Left ventricle myocardium inferior (tissue), 1 donor: ENCODE data around the gene DICER1. TPM values are rescaled to one million over a fixed set of nuclear protein-coding genes. Genes with fewer than 3 reads are reported as not detected.

ENCODE experiments used
- DNase-seq: peaks from one replicate; pipeline ENCODE4 v3.0.0-alpha.2; 2020
- H3K27ac ChIP-seq: fragments of 200-600 bp; replicated peaks from 2 replicates; pipeline ENCODE4 v1.8.0; 2021
- H3K27me3 ChIP-seq: fragments of 200-600 bp; 2 replicates; pipeline ENCODE4 v1.8.0; 2021; ENCODE audit warnings: low read depth
- H3K36me3 ChIP-seq: fragments of 200-600 bp; 2 replicates; pipeline ENCODE4 v1.8.0; 2021
- H3K4me1 ChIP-seq: fragments of 200-600 bp; 2 replicates; pipeline ENCODE4 v1.8.0; 2021
- H3K4me3 ChIP-seq: fragments of 200-600 bp; 2 replicates; pipeline ENCODE4 v1.8.0; 2021; ENCODE audit warnings: mild to moderate bottlenecking, moderate library complexity
- H3K9me3 ChIP-seq: fragments of 200-600 bp; replicated peaks from 2 replicates; pipeline ENCODE4 v1.8.0; 2021
- intact Hi-C: fragments of 100-400 bp; cut with micrococcal nuclease; formaldehyde crosslinking; loops from one replicate; pipeline ENCODE4 v1.11.0; 2022
- total RNA-seq: library from RNA; stranded (reverse); fragmentation: NEBNext Ultra II Directional; extraction: Animal tissue kit (Norgen Biotek cat#: 25700); gene quantifications from one replicate; pipeline ENCODE4 v1.2.1, GENCODE V29; 2021
- TF ChIP-seq, protein P1 (sequence below): fragments of 200-600 bp; IDR thresholded peaks from 2 replicates; pipeline ENCODE4 v1.8.0; 2021; ENCODE audit warnings: antibody characterized with exemption, mild to moderate bottlenecking, borderline replicate concordance
- donor health status: DM: no; HTN: yes; CAD: no; lungs with severe emphysema.

The DICER1 gene
- total RNA-seq, 1 donor from 2014 or later, result 22.1 TPM

DNA sequence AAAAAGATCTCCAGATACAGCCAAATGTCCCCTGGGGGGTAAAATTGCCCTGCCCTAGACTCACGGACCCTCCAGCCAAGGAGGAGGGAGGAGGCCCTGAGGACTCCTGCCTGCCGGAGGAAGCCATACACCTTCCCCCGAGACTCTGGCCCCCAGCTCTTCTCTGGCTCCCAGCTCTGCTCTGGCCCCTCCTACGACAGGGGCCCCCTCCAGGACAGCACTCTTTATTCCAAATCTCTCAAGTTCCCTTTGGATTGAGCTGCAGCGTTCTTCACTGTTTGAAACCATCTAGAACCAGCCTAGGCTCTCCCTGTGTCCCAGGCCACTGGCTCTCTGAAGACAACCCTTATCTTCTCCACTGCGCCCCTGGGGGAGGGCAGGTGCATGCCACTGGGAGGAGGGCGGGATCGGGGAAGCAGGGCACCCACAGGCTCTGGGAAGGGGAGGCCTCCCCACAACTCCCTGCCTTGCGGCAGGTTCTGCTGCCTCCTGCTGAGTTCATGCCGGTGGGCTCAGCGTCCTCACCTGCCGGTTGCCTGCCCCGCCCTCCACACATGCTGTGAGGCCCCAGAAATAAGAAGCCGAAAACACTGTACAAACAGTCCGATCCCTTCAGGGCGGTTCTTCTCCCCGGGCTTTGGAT lies 112.7 kb downstream of the DICER1 start:
- no peaks in the 10 kb centered on the region for H3K36me3 ChIP-seq
- no peaks in the 10 kb centered on the region for H3K4me1 ChIP-seq
- H3K27me3 ChIP-seq, result peaks cover 70% of the 10 kb centered on the region
- intact Hi-C loops, result no loop called here
- TF ChIP-seq, protein P1, sequence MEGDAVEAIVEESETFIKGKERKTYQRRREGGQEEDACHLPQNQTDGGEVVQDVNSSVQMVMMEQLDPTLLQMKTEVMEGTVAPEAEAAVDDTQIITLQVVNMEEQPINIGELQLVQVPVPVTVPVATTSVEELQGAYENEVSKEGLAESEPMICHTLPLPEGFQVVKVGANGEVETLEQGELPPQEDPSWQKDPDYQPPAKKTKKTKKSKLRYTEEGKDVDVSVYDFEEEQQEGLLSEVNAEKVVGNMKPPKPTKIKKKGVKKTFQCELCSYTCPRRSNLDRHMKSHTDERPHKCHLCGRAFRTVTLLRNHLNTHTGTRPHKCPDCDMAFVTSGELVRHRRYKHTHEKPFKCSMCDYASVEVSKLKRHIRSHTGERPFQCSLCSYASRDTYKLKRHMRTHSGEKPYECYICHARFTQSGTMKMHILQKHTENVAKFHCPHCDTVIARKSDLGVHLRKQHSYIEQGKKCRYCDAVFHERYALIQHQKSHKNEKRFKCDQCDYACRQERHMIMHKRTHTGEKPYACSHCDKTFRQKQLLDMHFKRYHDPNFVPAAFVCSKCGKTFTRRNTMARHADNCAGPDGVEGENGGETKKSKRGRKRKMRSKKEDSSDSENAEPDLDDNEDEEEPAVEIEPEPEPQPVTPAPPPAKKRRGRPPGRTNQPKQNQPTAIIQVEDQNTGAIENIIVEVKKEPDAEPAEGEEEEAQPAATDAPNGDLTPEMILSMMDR, result no peak
- no peaks in the 10 kb centered on the region for H3K9me3 ChIP-seq
- H3K4me3 ChIP-seq, result no peak overlapping the region
- no peak for DNase-seq
- H3K27ac ChIP-seq, result no peak overlapping the region

DNA sequence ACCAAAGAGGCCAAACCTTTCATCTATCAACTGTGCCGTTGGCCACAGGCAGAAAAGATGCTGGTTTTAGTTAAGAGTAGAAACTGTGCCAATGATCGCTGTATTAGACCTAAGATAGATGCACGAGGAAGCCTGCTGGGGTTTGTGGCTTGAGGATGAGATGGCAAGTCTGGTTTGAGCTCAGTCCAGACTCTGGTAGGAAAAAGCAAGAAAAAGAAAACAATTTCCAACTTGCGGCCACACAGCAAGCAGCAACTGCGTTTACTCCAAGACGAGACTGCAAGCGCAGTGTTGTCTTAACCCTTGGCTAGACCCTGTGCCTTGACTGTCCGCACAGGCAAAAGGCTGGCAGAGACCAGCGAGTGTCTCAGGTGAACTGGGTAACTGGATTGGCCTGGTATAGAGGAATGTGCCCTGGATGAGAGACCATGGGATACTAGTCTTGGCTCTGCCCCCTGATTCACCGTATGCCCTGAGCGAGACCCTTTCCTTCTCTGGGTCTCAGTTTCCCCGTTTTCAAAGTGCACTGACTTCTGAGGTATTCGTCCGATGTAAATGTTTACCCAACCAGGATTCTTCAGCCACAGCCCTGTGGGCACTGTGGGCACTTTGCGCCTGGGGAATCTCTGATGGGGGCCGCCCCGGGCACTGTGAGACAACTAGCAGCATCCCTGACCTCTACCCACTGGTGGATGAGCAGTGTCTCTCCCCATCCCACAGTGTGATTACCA lies 113.4 kb downstream of the DICER1 start:
- Histone ChIP-seq H3K27me3 (peaks cover 68% of the 10 kb centered on the region), H3K9me3 (no peaks in the 10 kb centered on the region), H3K4me1 (no peaks in the 10 kb centered on the region), H3K36me3 (no peaks in the 10 kb centered on the region), H3K4me3 (no peak overlapping the region), H3K27ac (no peak overlapping the region)
- DNase-seq, result no peak
- TF ChIP-seq, protein P1, result no peak
- intact Hi-C loops, result no loop called here

DNA sequence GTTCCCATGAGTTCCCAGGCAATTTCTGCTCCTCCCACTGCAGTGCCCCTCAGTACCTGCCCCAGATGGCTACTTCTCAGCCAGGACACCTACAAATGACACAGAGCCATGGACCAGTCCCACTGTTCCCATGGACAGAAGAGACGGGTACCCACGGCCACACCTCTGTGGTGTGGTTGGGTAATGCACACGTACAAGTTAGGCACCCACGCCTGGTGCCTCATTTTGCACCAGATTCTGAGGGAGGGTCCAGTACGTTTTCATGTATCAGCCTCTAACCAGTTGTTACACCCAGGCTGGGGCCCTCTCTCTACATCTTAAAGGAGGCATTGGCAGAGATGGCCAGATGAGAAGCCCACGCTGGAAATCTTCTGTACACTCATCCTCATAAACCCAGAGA lies 114.0 kb downstream of the DICER1 start:
- DNase-seq, result no peak
- Histone ChIP-seq H3K27me3 (peaks cover 68% of the 10 kb centered on the region), H3K4me3 (no peak overlapping the region), H3K27ac (no peak overlapping the region), H3K9me3 (no peaks in the 10 kb centered on the region), H3K4me1 (no peaks in the 10 kb centered on the region), H3K36me3 (no peaks in the 10 kb centered on the region)
- intact Hi-C loops, result no loop called here
- TF ChIP-seq, protein P1, result no peak

DNA sequence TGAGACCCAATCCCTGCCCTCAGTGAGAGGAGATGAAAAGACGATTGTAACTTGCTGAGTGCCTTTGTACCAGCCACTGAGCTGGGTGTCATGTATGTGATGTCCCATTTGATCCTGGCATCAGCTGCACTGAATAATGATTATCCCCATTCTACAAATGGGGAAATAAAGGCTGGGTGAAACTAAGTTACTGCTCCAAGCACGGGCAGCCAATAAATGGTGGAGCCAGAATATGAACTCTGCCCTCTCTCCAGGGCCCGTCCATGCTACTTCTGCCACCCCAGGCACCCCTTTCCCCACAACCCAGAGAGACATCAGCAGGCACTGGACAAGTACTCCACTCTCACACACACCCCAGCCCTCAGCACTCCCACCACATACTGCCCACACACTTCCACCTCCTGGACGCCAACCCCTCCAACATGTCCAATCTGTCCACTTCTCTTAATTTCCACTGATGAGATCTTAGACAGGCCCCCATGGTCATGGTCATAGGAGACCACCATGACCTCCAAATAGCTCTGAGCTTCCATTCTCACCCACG lies 115.8 kb downstream of the DICER1 start:
- H3K27ac ChIP-seq, result no peak overlapping the region
- H3K9me3 ChIP-seq, result no peaks in the 10 kb centered on the region
- no peaks in the 10 kb centered on the region for H3K4me1 ChIP-seq
- no peak for DNase-seq
- peaks cover 69% of the 10 kb centered on the region for H3K27me3 ChIP-seq
- no peaks in the 10 kb centered on the region for H3K36me3 ChIP-seq
- TF ChIP-seq, protein P1, result no peak
- no peak overlapping the region for H3K4me3 ChIP-seq
- intact Hi-C loops, result no loop called here

DNA sequence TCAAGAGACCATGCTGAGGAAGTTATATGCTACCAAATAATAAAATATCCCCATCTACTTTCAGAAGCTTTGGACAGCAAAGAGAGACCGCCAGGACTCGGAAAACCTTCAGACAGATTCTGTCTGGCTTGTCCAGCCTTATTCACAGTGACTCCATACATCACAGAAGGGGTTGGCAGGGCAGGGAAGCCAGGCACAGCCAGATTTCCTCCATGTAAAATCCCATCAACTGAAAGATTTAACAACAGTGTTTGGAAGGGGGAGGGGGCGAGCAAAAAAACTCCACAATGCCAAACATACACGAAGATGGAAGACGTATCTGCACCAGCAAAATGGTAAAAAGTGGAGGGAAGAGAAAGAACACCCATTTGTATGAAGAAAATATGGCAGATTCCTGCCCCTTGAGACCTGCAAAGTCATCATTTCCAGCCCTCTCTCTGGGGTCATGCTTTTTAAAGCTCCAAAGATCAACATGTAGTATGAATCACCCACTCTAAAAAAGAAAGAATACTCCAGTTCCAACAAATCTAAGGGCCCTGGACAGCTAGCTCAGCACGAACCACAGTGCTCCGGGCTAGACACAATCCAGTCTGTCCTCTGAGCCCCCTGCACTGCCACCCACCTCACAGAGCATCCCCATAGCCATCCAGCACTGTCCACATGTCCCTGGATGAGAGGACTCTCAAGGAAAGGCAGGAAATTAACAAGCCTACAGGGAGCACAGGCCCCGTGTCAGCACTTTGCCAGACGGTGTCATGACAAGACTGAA lies 116.4 kb downstream of the DICER1 start:
- intact Hi-C loops, result no loop called here
- TF ChIP-seq, protein P1, result no peak
- H3K27me3 ChIP-seq, result peaks cover 63% of the 10 kb centered on the region
- no peak overlapping the region for H3K4me3 ChIP-seq
- H3K9me3 ChIP-seq, result no peaks in the 10 kb centered on the region
- H3K27ac ChIP-seq, result no peak overlapping the region
- H3K4me1 ChIP-seq, result no peaks in the 10 kb centered on the region
- no peak for DNase-seq
- H3K36me3 ChIP-seq, result no peaks in the 10 kb centered on the region
